HepG2 (cell line): ENCODE measurements around the gene RTEL1. TPM values are rescaled to one million over a fixed set of nuclear protein-coding genes. Genes with fewer than 3 reads are reported as not detected.

Experiments used
- ELF3 ChIP-seq: IDR thresholded peaks from 2 replicates; pipeline ENCODE4 v1.6.1; 2016; ENCODE audit warnings: missing genetic modification reagents, missing compliant biosample characterization
- KLF6 ChIP-seq: IDR thresholded peaks from 2 replicates; pipeline ENCODE4 v1.8.0; 2016; ENCODE audit warnings: missing biosample characterization, missing genetic modification reagents
- KLF9 ChIP-seq: IDR thresholded peaks from 2 replicates; pipeline ENCODE4 v1.6.1; 2016; ENCODE audit warnings: low read depth
- MBD4 ChIP-seq: IDR thresholded peaks from 2 replicates; pipeline ENCODE4 v1.6.1; 2012; ENCODE audit warnings: low read length, inconsistent platforms, borderline replicate concordance
- MLLT10 ChIP-seq: sonication (generic); formaldehyde crosslinking; IDR thresholded peaks from 2 replicates; pipeline ENCODE4 v1.4.0; 2020; ENCODE audit warnings: missing genetic modification reagents
- MYPOP ChIP-seq: sonication (generic); formaldehyde crosslinking; IDR thresholded peaks from 2 replicates; pipeline ENCODE4 v1.8.1; 2023; ENCODE audit warnings: mild to moderate bottlenecking, moderate library complexity, missing genetic modification reagents
- NFATC3 ChIP-seq: sonication (generic); formaldehyde crosslinking; IDR thresholded peaks from 2 replicates; pipeline ENCODE4 v1.5.1; 2020; ENCODE audit warnings: mild to moderate bottlenecking, missing genetic modification reagents
- SP140L ChIP-seq: sonication (generic); formaldehyde crosslinking; IDR thresholded peaks from 2 replicates; pipeline ENCODE4 v1.4.0; 2020; ENCODE audit warnings: missing genetic modification reagents, borderline replicate concordance
- SRSF1 ChIP-seq: fragments of 200-400 bp; formaldehyde crosslinking; optimal IDR thresholded peaks from 2 replicates; pipeline ENCODE3; 2017; ENCODE audit warnings: mild to moderate bottlenecking, low read depth, low read length, moderate library complexity
- SRSF4 ChIP-seq: fragments of 200-400 bp; formaldehyde crosslinking; IDR thresholded peaks from one replicate; pipeline ENCODE4 v1.6.1; 2018; ENCODE audit warnings: mild to moderate bottlenecking, low read depth, low read length, moderate library complexity; ENCODE audit not compliant: poor library complexity, severe bottlenecking
- TARDBP ChIP-seq: sonication (generic); formaldehyde crosslinking; IDR thresholded peaks from 2 replicates; pipeline ENCODE4 v1.8.0; 2022; ENCODE audit warnings: mild to moderate bottlenecking, missing genetic modification reagents
- YEATS2 ChIP-seq: sonication (generic); formaldehyde crosslinking; IDR thresholded peaks from 2 replicates; pipeline ENCODE4 v1.4.0; 2020; ENCODE audit warnings: missing genetic modification reagents, borderline replicate concordance
- ZNF362 ChIP-seq: sonication (generic); formaldehyde crosslinking; IDR thresholded peaks from 2 replicates; pipeline ENCODE4 v1.4.0; 2020; ENCODE audit warnings: missing genetic modification reagents, mild to moderate bottlenecking, borderline replicate concordance
- ZNF44 ChIP-seq: sonication (generic); formaldehyde crosslinking; IDR thresholded peaks from 2 replicates; pipeline ENCODE4 v1.5.1; 2020; ENCODE audit warnings: mild to moderate bottlenecking, missing genetic modification reagents
- ZNF484 ChIP-seq: sonication (generic); formaldehyde crosslinking; IDR thresholded peaks from 2 replicates; pipeline ENCODE4 v1.5.1; 2020; ENCODE audit warnings: mild to moderate bottlenecking, low read depth, missing genetic modification reagents, borderline replicate concordance
- ZNF557 ChIP-seq: sonication (generic); formaldehyde crosslinking; IDR thresholded peaks from 2 replicates; pipeline ENCODE4 v1.4.0; 2020; ENCODE audit warnings: missing genetic modification reagents
- ZNF703 ChIP-seq: sonication (generic); formaldehyde crosslinking; IDR thresholded peaks from 2 replicates; pipeline ENCODE4 v1.5.1; 2020; ENCODE audit warnings: missing genetic modification reagents, mild to moderate bottlenecking, moderate library complexity, borderline replicate concordance
- polyA plus RNA-seq, 8 experiments: library from polyadenylated mRNA; depleted of rRNA in 3 of 8; stranded (reverse) in 7 of 8; unstranded in 1 of 8; fragments of >200 nt; fragmentation: Illumina TruSeq in 4 of 8; extraction: Trizol in 4 of 8; gene quantifications; 2 replicates each; pipeline versions ENCODE4 v1.2.1 to v1.2.3, GENCODE V29; 2011 to 2016; ENCODE audit warnings: low read depth in 4 of 8, missing spikeins in 1 of 8, mixed read lengths in 1 of 8; ENCODE audit not compliant: insufficient read depth in 1 of 8
- total RNA-seq, 5 experiments: library from RNA; depleted of rRNA; stranded (reverse); fragments of >200 nt; fragmentation: Illumina TruSeq; extraction: Trizol; gene quantifications; 2 replicates each; pipeline ENCODE4 v1.2.3, GENCODE V29; 2016; ENCODE audit warnings: low read depth in 1 of 5
- TF ChIP-seq, protein P1 (sequence below): sonication (generic); formaldehyde crosslinking; IDR thresholded peaks from 2 replicates; pipeline ENCODE4 v1.5.1; 2020; ENCODE audit warnings: mild to moderate bottlenecking, missing genetic modification reagents, moderate library complexity
- TF ChIP-seq, protein P2 (sequence below): sonication (generic); formaldehyde crosslinking; IDR thresholded peaks from 2 replicates; pipeline ENCODE4 v1.5.1; 2020; ENCODE audit warnings: missing genetic modification reagents, mild to moderate bottlenecking, borderline replicate concordance
- TF ChIP-seq, protein P3 (sequence below): sonication (generic); formaldehyde crosslinking; IDR thresholded peaks from 2 replicates; pipeline ENCODE4 v1.4.0; 2020; ENCODE audit warnings: mild to moderate bottlenecking, missing genetic modification reagents

The RTEL1 gene
- total and polyA plus RNA-seq, 2 of the 13 experiments (the other 11 are each of a cell fraction or from before 2014, with no cell fraction given): 21.8 to 36.4 TPM

GRCh38 chr20:63737945-63738686 is 80.0 kb downstream of the RTEL1 start (continued):
- TF ChIP-seq, protein P1, sequence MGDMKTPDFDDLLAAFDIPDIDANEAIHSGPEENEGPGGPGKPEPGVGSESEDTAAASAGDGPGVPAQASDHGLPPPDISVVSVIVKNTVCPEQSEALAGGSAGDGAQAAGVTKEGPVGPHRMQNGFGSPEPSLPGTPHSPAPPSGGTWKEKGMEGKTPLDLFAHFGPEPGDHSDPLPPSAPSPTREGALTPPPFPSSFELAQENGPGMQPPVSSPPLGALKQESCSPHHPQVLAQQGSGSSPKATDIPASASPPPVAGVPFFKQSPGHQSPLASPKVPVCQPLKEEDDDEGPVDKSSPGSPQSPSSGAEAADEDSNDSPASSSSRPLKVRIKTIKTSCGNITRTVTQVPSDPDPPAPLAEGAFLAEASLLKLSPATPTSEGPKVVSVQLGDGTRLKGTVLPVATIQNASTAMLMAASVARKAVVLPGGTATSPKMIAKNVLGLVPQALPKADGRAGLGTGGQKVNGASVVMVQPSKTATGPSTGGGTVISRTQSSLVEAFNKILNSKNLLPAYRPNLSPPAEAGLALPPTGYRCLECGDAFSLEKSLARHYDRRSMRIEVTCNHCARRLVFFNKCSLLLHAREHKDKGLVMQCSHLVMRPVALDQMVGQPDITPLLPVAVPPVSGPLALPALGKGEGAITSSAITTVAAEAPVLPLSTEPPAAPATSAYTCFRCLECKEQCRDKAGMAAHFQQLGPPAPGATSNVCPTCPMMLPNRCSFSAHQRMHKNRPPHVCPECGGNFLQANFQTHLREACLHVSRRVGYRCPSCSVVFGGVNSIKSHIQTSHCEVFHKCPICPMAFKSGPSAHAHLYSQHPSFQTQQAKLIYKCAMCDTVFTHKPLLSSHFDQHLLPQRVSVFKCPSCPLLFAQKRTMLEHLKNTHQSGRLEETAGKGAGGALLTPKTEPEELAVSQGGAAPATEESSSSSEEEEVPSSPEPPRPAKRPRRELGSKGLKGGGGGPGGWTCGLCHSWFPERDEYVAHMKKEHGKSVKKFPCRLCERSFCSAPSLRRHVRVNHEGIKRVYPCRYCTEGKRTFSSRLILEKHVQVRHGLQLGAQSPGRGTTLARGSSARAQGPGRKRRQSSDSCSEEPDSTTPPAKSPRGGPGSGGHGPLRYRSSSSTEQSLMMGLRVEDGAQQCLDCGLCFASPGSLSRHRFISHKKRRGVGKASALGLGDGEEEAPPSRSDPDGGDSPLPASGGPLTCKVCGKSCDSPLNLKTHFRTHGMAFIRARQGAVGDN: peak; percentile 81
- TF ChIP-seq ZNF44 (CRISPR knock-in tag): peak; percentile 97
- TF ChIP-seq, protein P2, sequence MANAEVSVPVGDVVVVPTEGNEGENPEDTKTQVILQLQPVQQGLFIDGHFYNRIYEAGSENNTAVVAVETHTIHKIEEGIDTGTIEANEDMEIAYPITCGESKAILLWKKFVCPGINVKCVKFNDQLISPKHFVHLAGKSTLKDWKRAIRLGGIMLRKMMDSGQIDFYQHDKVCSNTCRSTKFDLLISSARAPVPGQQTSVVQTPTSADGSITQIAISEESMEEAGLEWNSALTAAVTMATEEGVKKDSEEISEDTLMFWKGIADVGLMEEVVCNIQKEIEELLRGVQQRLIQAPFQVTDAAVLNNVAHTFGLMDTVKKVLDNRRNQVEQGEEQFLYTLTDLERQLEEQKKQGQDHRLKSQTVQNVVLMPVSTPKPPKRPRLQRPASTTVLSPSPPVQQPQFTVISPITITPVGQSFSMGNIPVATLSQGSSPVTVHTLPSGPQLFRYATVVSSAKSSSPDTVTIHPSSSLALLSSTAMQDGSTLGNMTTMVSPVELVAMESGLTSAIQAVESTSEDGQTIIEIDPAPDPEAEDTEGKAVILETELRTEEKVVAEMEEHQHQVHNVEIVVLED (CRISPR knock-in tag): peak; percentile 49; the same call in 1 of the 2 replicates
- 0 out of 2 replicates have a peak, but pooled peaks have one; percentile 15 for TF ChIP-seq MYPOP (CRISPR knock-in tag)
- peak; percentile 71 for TF ChIP-seq ELF3 (CRISPR knock-in tag)
- TF ChIP-seq NFATC3: peak; percentile 97
- TF ChIP-seq SRSF4: peak; percentile 53
- TF ChIP-seq MBD4: no peak
- peak; percentile 86 for TF ChIP-seq SRSF1
- TF ChIP-seq SP140L (CRISPR knock-in tag): no peak; the same call in 1 of the 2 replicates
- no peak for TF ChIP-seq KLF9 (CRISPR knock-in tag)
- TF ChIP-seq, protein P3, sequence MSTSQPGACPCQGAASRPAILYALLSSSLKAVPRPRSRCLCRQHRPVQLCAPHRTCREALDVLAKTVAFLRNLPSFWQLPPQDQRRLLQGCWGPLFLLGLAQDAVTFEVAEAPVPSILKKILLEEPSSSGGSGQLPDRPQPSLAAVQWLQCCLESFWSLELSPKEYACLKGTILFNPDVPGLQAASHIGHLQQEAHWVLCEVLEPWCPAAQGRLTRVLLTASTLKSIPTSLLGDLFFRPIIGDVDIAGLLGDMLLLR (CRISPR knock-in tag): 0 out of 2 replicates have a peak, but pooled peaks have one; percentile 65
- TF ChIP-seq YEATS2 (CRISPR knock-in tag): peak; percentile 72
- peak; percentile 90 for TF ChIP-seq ZNF703 (CRISPR knock-in tag)
- peak; percentile 90; the same call in 1 of the 2 replicates for TF ChIP-seq KLF6 (CRISPR knock-in tag)
- TF ChIP-seq ZNF484 (CRISPR knock-in tag): peak; percentile 89; the same call in 1 of the 2 replicates
- peak; percentile 65; the same call in 1 of the 2 replicates for TF ChIP-seq MLLT10
- TF ChIP-seq ZNF362 (CRISPR knock-in tag): peak; percentile 85
- TF ChIP-seq TARDBP (CRISPR knock-in tag): peak; percentile 70; the same call in 1 of the 2 replicates
- peak; percentile 60; the same call in 1 of the 2 replicates for TF ChIP-seq ZNF557
